NCI-H774 (cell line): ENCODE measurements around the gene ST6GAL1.

Experiments used
- DNase-seq: peaks from one replicate; lab custom pipeline; 2025; lab: John Stamatoyannopoulos, UW

ST6GAL1 gene

DNA sequence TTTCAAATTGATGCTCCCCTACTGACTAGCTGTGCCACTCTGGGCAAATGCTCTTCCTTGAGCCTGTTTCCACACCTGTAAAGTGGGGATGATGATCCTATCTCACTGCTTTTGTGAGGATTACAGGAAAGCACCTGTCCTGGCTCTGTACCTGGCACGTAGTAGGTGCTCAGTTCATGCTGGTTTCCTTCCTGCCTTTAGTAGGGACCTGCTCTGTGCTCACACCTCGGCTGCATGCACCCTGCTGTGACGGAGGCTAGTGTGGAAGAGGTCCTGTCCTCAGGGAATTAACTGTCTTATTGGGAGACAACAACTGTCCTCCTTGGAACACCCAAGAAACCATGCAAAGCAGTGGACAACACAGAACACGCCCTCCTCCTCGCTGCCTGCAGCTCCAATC lies 147.2 kb downstream of the ST6GAL1 start:
- no peak for DNase-seq

GRCh38 chr3:187079090-187080022 lies 149.0 kb downstream of the ST6GAL1 start:
- no peak for DNase-seq

DNA sequence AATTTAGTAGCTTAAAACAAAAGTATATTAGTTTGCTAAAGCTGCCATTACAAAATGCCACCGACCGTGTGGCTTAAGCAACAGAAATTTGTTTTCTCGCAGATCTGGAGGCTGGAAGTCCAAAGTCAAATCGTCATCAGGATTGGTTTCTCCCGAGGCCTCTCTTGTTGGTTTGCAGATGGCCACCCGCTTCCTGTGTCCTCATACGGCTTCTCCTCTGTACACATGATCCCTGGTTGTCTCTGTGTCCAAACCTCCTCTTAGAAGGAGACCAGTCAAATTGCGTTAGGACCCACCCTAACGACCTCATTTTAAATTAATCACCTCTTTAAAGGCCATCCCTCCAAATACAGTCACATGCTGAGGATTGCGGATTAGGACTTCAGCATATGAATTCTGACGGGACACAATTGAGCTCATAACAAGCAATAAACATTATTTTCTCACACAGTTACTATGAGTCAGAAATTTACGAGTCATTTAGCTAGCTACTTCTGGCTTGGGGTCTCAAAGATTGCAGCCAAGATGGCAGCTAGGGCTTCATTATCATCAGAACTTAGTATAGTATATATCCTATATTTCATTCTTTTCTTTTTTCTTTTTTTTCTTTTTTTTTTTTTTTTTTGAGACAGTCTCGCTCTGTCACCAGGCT lies 150.6 kb downstream of the ST6GAL1 start:
- no peak for DNase-seq

GRCh38 chr3:187082758-187083375 lies 152.5 kb downstream of the ST6GAL1 start:
- no peak for DNase-seq

GRCh38 chr3:187084126-187084525 lies 153.8 kb downstream of the ST6GAL1 start:
- no peak for DNase-seq

- no peak for DNase-seq
Measured at GRCh38 chr3:187084580-187084979, 154.3 kb downstream of the ST6GAL1 start.

DNA sequence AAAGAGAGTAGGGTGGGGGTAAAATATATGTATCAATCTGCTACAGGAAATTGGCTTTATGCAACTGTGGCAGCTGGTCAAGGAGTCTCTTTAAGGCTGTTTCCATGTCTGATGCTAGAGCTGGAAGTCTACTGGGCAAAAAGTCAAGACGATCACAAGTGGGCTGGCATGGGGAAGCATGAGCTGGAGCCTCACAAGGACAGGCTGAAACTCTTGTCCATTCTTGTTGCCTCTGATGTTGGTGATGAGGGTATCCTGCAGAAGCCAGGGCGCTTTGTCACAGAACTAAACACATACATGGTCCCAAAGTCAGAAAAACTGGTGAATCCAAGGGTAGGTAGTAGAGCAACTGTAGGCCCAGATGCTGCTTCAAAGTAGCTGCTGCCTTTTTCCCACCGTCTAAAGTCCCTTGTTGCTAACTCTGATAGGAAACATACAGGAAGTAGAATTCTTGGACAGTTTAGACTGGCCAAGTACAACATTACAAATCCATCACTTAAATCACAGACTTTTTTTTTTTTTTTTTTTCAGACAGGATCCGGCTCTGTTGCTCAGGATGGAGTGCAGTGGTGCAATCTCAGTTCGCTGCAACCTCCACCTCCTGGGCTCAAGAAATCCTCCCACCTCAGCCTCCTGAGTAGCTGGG lies 154.8 kb downstream of the ST6GAL1 start:
- no peak for DNase-seq

DNA sequence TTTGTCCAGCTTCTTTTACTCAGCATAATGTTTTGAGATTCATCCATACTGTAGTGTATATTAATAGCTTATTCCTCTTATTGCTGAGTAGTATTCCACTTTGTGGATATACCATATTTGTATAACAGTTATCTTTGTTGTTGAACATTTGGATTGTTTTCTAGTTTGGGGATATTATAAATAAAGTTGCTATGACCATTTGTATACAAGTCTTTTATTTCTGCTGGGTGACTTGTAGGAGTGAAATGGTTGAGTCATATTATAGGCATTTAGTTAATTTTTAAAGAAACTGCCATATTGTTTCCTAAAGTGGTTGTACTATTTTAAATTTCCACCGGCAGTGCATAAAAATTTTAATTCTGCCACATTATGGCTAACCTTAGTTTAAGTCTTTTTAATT lies 155.6 kb downstream of the ST6GAL1 start:
- DNase-seq: no peak

- no peak for DNase-seq
Measured at GRCh38 chr3:187086831-187087230, 156.5 kb downstream of the ST6GAL1 start.

- no peak for DNase-seq
Measured at GRCh38 chr3:187088701-187089100, 158.4 kb downstream of the ST6GAL1 start.

- DNase-seq: no peak
Measured at GRCh38 chr3:187093320-187093719, 163.0 kb downstream of the ST6GAL1 start.

- DNase-seq: no peak
Measured at GRCh38 chr3:187098923-187099512, 168.7 kb downstream of the ST6GAL1 start.

DNA sequence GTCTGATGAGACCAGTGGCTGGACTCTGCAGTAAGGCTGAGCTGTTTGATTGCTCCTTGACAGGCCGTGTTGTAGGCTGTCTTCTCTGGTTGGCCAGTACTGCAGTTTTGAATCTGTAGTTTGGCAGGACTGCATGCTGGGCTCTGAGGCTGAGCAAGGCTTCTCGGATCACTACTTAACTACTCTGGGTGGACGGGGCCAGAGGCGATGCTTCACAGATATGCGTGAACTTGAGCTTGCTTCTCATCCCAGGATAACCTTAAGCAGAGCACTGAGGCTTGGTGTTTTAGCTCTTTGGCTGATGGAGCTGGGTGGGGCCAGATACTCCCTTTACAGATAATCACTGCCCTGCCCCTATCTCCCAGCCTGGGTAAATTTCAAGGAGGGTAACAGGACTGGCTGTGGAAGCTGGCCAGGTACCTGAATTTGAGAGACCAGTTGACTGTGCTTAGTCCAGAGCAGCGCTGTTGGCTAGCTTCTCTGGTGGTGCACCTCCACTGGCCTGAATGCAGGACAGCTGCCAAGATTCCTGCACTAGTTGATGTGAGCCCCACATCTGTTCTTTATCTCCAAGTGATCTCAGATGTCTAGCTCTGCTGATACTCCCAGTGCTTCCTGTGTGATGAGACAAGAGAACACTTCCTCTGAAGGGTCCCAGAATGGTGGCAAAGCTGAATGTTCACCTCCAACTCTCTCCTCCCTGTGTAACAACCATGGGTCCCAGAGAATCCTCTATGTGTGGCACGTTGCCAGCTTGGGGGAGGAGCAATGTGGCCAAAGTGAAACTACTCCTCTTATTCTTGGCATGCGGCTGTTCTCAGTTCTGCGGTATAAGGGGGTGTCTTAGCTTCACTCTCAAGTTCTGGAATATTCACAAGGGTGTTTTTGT lies 171.1 kb downstream of the ST6GAL1 start:
- DNase-seq: no peak

GRCh38 chr3:187102073-187102634 lies 171.8 kb downstream of the ST6GAL1 start:
- no peak for DNase-seq

DNA sequence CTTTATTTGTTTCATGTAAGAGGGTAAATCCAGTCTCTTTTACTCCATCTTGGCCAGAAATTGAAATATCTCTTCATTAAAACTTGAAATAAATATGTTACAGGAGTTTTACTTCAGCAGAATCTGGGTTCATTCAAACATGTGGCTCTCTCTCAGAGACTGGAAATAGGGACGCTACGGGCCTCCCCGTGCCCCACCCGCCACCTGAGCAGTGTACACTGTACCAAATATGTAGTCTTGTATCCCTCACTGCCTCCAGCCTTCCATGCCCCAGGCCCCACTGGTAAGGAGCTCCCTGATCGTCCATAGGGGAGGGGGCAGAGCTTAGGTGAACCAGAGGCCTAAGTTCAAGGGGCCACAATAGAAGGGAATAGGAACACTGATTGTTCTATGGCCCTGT lies 172.9 kb downstream of the ST6GAL1 start:
- DNase-seq: no peak

GRCh38 chr3:187104342-187104741 lies 174.0 kb downstream of the ST6GAL1 start:
- no peak for DNase-seq

DNA sequence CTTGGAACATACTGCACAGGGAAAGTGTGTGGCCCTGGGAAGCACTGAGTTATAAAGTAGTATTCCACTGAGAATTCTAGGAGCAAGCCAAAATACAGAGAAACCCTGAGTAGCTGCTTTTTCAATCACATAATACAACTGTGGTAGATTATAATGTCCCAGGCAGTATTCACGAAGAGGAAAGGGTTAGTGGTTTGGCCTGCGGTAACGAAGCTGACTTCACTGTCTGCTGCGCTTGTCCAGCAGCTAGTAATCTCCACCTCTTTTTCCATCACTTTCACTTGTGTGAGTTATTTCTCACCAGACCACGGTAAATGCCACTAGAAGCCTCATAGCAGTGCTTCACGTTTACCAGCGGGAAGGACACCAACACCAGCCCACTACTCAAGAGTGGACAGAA lies 174.6 kb downstream of the ST6GAL1 start:
- no peak for DNase-seq

- no peak for DNase-seq
Measured at GRCh38 chr3:187105700-187106099, 175.4 kb downstream of the ST6GAL1 start.

GRCh38 chr3:187107989-187108388 lies 177.7 kb downstream of the ST6GAL1 start:
- DNase-seq: no peak

- DNase-seq: no peak
Measured at GRCh38 chr3:187110156-187110555, 179.8 kb downstream of the ST6GAL1 start.
